Mesenchymal stem cell (in vitro differentiated cells and primary cell): ENCODE results near the gene BABAM1.

Experiments used
- DNase-seq: peaks from one replicate; pipeline ENCODE4 v3.0.0-alpha.2; 2013
- H2AFZ ChIP-seq: one replicate; pipeline ENCODE4 v1.6.1; 2013; ENCODE audit warnings: low read depth, mild to moderate bottlenecking, control low read depth, inconsistent platforms, low read length, moderate library complexity
- H2AK5ac ChIP-seq: 2 replicates; pipeline ENCODE4 v1.6.1; 2013; ENCODE audit warnings: low read length, moderate library complexity, mild to moderate bottlenecking, inconsistent platforms; ENCODE audit not compliant: severe bottlenecking
- H2BK120ac ChIP-seq: one replicate; pipeline ENCODE4 v1.6.1; 2013; ENCODE audit warnings: low read depth, mild to moderate bottlenecking, inconsistent platforms, low read length, moderate library complexity
- H2BK12ac ChIP-seq, 2 experiments: one replicate each; pipeline ENCODE4 v1.6.1; 2013; ENCODE audit warnings: inconsistent platforms in 2 of 2, low read length in 2 of 2, mild to moderate bottlenecking in 2 of 2, moderate library complexity in 2 of 2, control low read depth in 1 of 2
- H2BK15ac ChIP-seq: one replicate; pipeline ENCODE4 v1.6.1; 2013; ENCODE audit warnings: mild to moderate bottlenecking, low read depth, inconsistent platforms; ENCODE audit not compliant: poor library complexity, severe bottlenecking
- H2BK5ac ChIP-seq: 2 replicates; pipeline ENCODE4 v1.6.1; 2013; ENCODE audit warnings: low read depth, mild to moderate bottlenecking, low read length, control low read depth, inconsistent platforms; ENCODE audit not compliant: poor library complexity, severe bottlenecking
- H3K14ac ChIP-seq, 2 experiments: one replicate each; pipeline ENCODE4 v1.6.1; 2013; ENCODE audit warnings: inconsistent platforms in 2 of 2, low read length in 2 of 2, control low read depth in 1 of 2, mild to moderate bottlenecking in 1 of 2, moderate library complexity in 1 of 2
- H3K18ac ChIP-seq, 2 experiments: one replicate each; pipeline ENCODE4 v1.6.1; 2013; ENCODE audit warnings: inconsistent platforms in 2 of 2, low read length in 2 of 2, control low read depth in 1 of 2, low read depth in 1 of 2, mild to moderate bottlenecking in 1 of 2
- H3K23ac ChIP-seq, 2 experiments: one replicate each; pipeline ENCODE4 v1.6.1; 2013; ENCODE audit warnings: inconsistent platforms in 2 of 2, low read length in 2 of 2, mild to moderate bottlenecking in 2 of 2, moderate library complexity in 2 of 2, control low read depth in 1 of 2
- H3K27ac ChIP-seq: 2 replicates; pipeline ENCODE4 v1.5.1; 2013; ENCODE audit warnings: mild to moderate bottlenecking, moderate library complexity, low read length, control low read depth, inconsistent platforms; ENCODE audit not compliant: poor library complexity, severe bottlenecking
- H3K27me3 ChIP-seq, 2 experiments: 2 replicates each; pipeline versions ENCODE4 v1.6.1 to v1.7.0; 2013; ENCODE audit warnings: low read length in 2 of 2, mild to moderate bottlenecking in 2 of 2, moderate library complexity in 2 of 2, control low read depth in 1 of 2, inconsistent platforms in 1 of 2; ENCODE audit not compliant: control insufficient read depth in 1 of 2, insufficient read depth in 1 of 2
- H3K36me3 ChIP-seq, 2 experiments: 2 replicates each; pipeline versions ENCODE4 v1.6.1 to v1.7.0; 2013; ENCODE audit warnings: low read length in 2 of 2, control low read depth in 1 of 2, inconsistent platforms in 1 of 2, low read depth in 1 of 2, mild to moderate bottlenecking in 1 of 2; ENCODE audit not compliant: insufficient read depth in 2 of 2, control insufficient read depth in 1 of 2
- H3K4ac ChIP-seq, 2 experiments: one replicate each; pipeline ENCODE4 v1.6.1; 2013; ENCODE audit warnings: inconsistent platforms in 2 of 2, low read length in 2 of 2, mild to moderate bottlenecking in 2 of 2, moderate library complexity in 2 of 2, control low read depth in 1 of 2, low read depth in 1 of 2
- H3K4me1 ChIP-seq: 2 replicates; pipeline ENCODE4 v1.6.1; 2013; ENCODE audit warnings: low read depth, low read length, control low read depth; ENCODE audit not compliant: control insufficient read depth, insufficient read depth
- H3K4me2 ChIP-seq: 2 replicates; pipeline ENCODE4 v1.6.1; 2013; ENCODE audit warnings: low read length, mild to moderate bottlenecking, inconsistent platforms; ENCODE audit not compliant: poor library complexity, severe bottlenecking
- H3K4me3 ChIP-seq, 2 experiments: 2 replicates each; pipeline versions ENCODE4 v1.5.1 to v1.7.0; 2013; ENCODE audit warnings: low read length in 2 of 2, mild to moderate bottlenecking in 2 of 2, control low read depth in 1 of 2, low read depth in 1 of 2; ENCODE audit not compliant: insufficient read depth in 1 of 2
- H3K79me1 ChIP-seq: replicated peaks from 2 replicates; pipeline ENCODE4 v1.6.1; 2013; ENCODE audit warnings: mild to moderate bottlenecking, control low read depth, low read length, inconsistent platforms; ENCODE audit not compliant: poor library complexity, severe bottlenecking
- H3K9ac ChIP-seq: 2 replicates; pipeline ENCODE4 v1.7.0; 2013; ENCODE audit warnings: mild to moderate bottlenecking, low read length, moderate library complexity
- H3K9me3 ChIP-seq: 2 replicates; pipeline ENCODE4 v1.7.0; 2013; ENCODE audit warnings: mild to moderate bottlenecking, low read length; ENCODE audit not compliant: control insufficient read depth
- H4K8ac ChIP-seq: one replicate; pipeline ENCODE4 v1.6.1; 2013; ENCODE audit warnings: inconsistent platforms, mild to moderate bottlenecking, low read length, moderate library complexity
- H4K91ac ChIP-seq: one replicate; pipeline ENCODE4 v1.6.1; 2013; ENCODE audit warnings: mild to moderate bottlenecking, low read length, inconsistent platforms
- WGBS: methylation state at CpG from one replicate; pipeline ENCODE4 v1.1.7; 2013; ENCODE audit warnings: mixed read lengths; 5-methylcytosine and 5-hydroxymethylcytosine counted together

Gene BABAM1

GRCh38 chr19:17226002-17226933 lies 41.0 kb upstream of the BABAM1 start, which contains the start of gene OCEL1:
Gene OCEL1 (plus strand): TSS chr19:17226226. CDS start chr19:17226248, 22 bp downstream.
- H2BK12ac ChIP-seq = peak within 1 kb of the TSS in 1 of 2 experiments; percentile 31
- H4K8ac ChIP-seq = peak within 1 kb of the TSS; percentile 68
- peak within 1 kb of the TSS; percentile 85 for H3K4me3 ChIP-seq
- peak within 1 kb of the TSS; percentile 96 for H3K4me2 ChIP-seq
- peak within 1 kb of the TSS; percentile 86 for H3K9ac ChIP-seq
- H3K4me1 ChIP-seq = peaks cover 14% of the 10 kb centered on the region
- H2BK120ac ChIP-seq = peak within 1 kb of the TSS; percentile 84
- H3K14ac ChIP-seq = peak within 1 kb of the TSS in 1 of 2 experiments; percentile 71
- peak within 1 kb of the TSS; percentile 71 for H4K91ac ChIP-seq
- H3K36me3 ChIP-seq = peaks cover 20 to 37% of the 10 kb centered on the region in 2 experiments
- H3K23ac ChIP-seq = peak within 1 kb of the TSS; percentile 5 to 73
- H3K4ac ChIP-seq = peak within 1 kb of the TSS; percentile 85 to 90
- no peaks in the 10 kb centered on the region for H3K27me3 ChIP-seq
- H3K9me3 ChIP-seq = no peaks in the 10 kb centered on the region
- WGBS = under 1% methylated on average over 90 of the region's 90 CpGs
- peak within 1 kb of the TSS; percentile 70 for H3K27ac ChIP-seq
- peaks cover 18% of the 10 kb centered on the region for H3K79me1 ChIP-seq
- peak within 1 kb of the TSS; percentile 96 to 99 for H3K18ac ChIP-seq
- peak within 1 kb of the TSS; percentile 72 for H2AK5ac ChIP-seq
- H2BK5ac ChIP-seq = peak within 1 kb of the TSS; percentile 67
- H2BK15ac ChIP-seq = peak within 1 kb of the TSS; percentile 50
- H2AFZ ChIP-seq = peak within 1 kb of the TSS; percentile 94
- peak; percentile 98 for DNase-seq

- no peak overlapping the region for H3K18ac ChIP-seq
- H3K23ac ChIP-seq = no peak overlapping the region
- peak overlapping the region; percentile 75 for H2AK5ac ChIP-seq
- no peak overlapping the region for H2BK120ac ChIP-seq
- no peak overlapping the region for H3K4ac ChIP-seq
- no peaks in the 10 kb centered on the region for H3K9me3 ChIP-seq
- H3K36me3 ChIP-seq = peaks cover 34 to 52% of the 10 kb centered on the region in 2 experiments
- H3K4me1 ChIP-seq = peaks cover 14% of the 10 kb centered on the region
- H3K4me2 ChIP-seq = peak overlapping the region; percentile 40
- H2BK15ac ChIP-seq = no peak overlapping the region
- H3K4me3 ChIP-seq = no peak overlapping the region
- 77% methylated on average over 13 of the region's 13 CpGs for WGBS
- no peaks in the 10 kb centered on the region for H3K27me3 ChIP-seq
- DNase-seq = no peak
- peak overlapping the region in 1 of 2 experiments; percentile 50 for H2BK12ac ChIP-seq
- H2BK5ac ChIP-seq = no peak overlapping the region
- H3K79me1 ChIP-seq = peaks cover 21% of the 10 kb centered on the region
- H2AFZ ChIP-seq = no peak overlapping the region
- H3K14ac ChIP-seq = no peak overlapping the region
- peak overlapping the region; percentile 62 for H4K8ac ChIP-seq
- no peak overlapping the region for H3K9ac ChIP-seq
- no peak overlapping the region for H3K27ac ChIP-seq
- H4K91ac ChIP-seq = peak overlapping the region; percentile 84
These were observed 39.4 kb upstream of the BABAM1 start for GRCh38 chr19:17227798-17228367.

- Histone ChIP-seq H2AK5ac (no peak overlapping the region), H3K27ac (no peak overlapping the region), H4K91ac (no peak overlapping the region), H3K4ac (no peak overlapping the region), H3K9me3 (no peaks in the 10 kb centered on the region), H2BK15ac (no peak overlapping the region), H3K4me3 (no peak overlapping the region), H3K18ac (no peak overlapping the region), H3K9ac (no peak overlapping the region), H3K23ac (no peak overlapping the region), H3K14ac (no peak overlapping the region), H3K4me1 (peaks cover 20% of the 10 kb centered on the region), H2BK120ac (no peak overlapping the region), H3K36me3 (peaks cover 38 to 58% of the 10 kb centered on the region in 2 experiments), H2BK5ac (no peak overlapping the region), H3K79me1 (peaks cover 23% of the 10 kb centered on the region), H4K8ac (no peak overlapping the region), H2AFZ (no peak overlapping the region), H3K27me3 (no peaks in the 10 kb centered on the region), H3K4me2 (no peak overlapping the region), H2BK12ac (no peak overlapping the region)
- WGBS = 97% methylated on average over 3 of the region's 3 CpGs
- no peak for DNase-seq
These were observed 37.4 kb upstream of the BABAM1 start for GRCh38 chr19:17229890-17230289.

- Histone ChIP-seq H4K8ac (no peak overlapping the region), H2AFZ (no peak overlapping the region), H3K79me1 (peaks cover 23% of the 10 kb centered on the region), H3K4me1 (peaks cover 31% of the 10 kb centered on the region), H2BK120ac (no peak overlapping the region), H2BK12ac (no peak overlapping the region), H3K14ac (no peak overlapping the region), H3K27ac (no peak overlapping the region), H3K36me3 (peaks cover 38 to 70% of the 10 kb centered on the region in 2 experiments), H3K23ac (no peak overlapping the region), H3K4me2 (no peak overlapping the region), H2BK15ac (no peak overlapping the region), H3K18ac (no peak overlapping the region), H3K27me3 (no peaks in the 10 kb centered on the region), H2AK5ac (no peak overlapping the region), H4K91ac (no peak overlapping the region), H3K9ac (no peak overlapping the region), H2BK5ac (no peak overlapping the region), H3K9me3 (no peaks in the 10 kb centered on the region), H3K4ac (no peak overlapping the region), H3K4me3 (no peak overlapping the region)
- 99% methylated on average over 25 of the region's 25 CpGs for WGBS
- no peak for DNase-seq
These were observed 35.0 kb upstream of the BABAM1 start for GRCh38 chr19:17232258-17232657.
